ENCODE data around the gene SH3GL2. TPM values are rescaled to one million over a fixed set of nuclear protein-coding genes. Genes with fewer than 3 reads are reported as not detected.

Gene SH3GL2
- total and polyA plus RNA-seq, 9 of the 15 experiments (the other 6 are each of a cell fraction or from before 2014, with no cell fraction given) = not detected

DNA sequence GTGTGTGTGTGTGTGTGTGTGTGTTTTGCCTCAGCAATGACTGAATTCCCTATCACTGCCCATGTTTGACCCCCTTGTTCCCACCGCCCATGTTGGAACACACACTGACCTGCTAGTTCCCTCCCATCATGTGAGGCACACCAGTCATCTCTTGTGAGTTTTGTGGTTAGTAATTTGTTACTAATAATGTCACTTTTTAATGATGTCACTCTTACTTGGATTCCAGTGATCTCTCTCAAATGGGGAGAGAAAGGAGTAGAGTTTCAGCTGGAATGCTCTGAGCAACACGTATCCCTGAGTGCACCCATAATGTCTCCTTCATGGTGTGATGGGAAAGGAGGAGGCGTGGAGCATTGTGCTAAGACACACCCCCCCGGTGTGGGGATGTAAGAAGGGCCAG, 172.6 kb downstream of the SH3GL2 start:
- Histone ChIP-seq H3K36me3 (ENCODE audit: control insufficient read depth, insufficient read depth, low read length) (no peaks in the 10 kb centered on the region), H4K20me1 (replicated peaks; ENCODE audit: control insufficient read depth, insufficient read depth, low read length) (no peaks in the 10 kb centered on the region), H3K27me3 (ENCODE audit: control insufficient read depth in 2 of 2, insufficient read depth in 2 of 2, low read length in 2 of 2) (no peaks in the 10 kb centered on the region), H3K79me2 (ENCODE audit: control insufficient read depth, insufficient read depth, low read length) (no peaks in the 10 kb centered on the region), H2AFZ (ENCODE audit: low read depth, low read length) (no peak overlapping the region), H3K9me3 (replicated peaks; ENCODE audit: control insufficient read depth, insufficient read depth, low read depth, low read length) (no peaks in the 10 kb centered on the region), H3K9me1 (ENCODE audit: control insufficient read depth, insufficient read depth, low read length) (no peaks in the 10 kb centered on the region), H3K27ac (ENCODE audit: extremely low read depth, low read depth, low read length) (no peak overlapping the region), H3K4me3 (no peak overlapping the region), H3K4me2 (ENCODE audit: insufficient read depth, low read length) (no peak overlapping the region), H3K4me1 (replicated peaks in 1 of 2; ENCODE audit: control insufficient read depth in 2 of 2, insufficient read depth in 2 of 2, low read length in 2 of 2) (no peaks in the 10 kb centered on the region), H3K9ac (ENCODE audit: insufficient read depth in 1 of 2, low read depth in 2 of 2, low read length in 2 of 2) (no peak overlapping the region)
- DNase-seq (ENCODE audit: extremely low read depth in 1 of 4, low spot score in 3 of 4) = no peak
- no peak for ATAC-seq
- WGBS (ENCODE audit: insufficient coverage, low coverage, missing lambda C conversion rate) = no CpG with 5 or more reads among the region's 4 CpGs
- intact Hi-C loops (cut with micrococcal nuclease) = no loop called here
- POLR2A ChIA-PET = no interaction called here
- CTCF ChIA-PET (ENCODE audit: low intra/inter-chr PET ratio) = no interaction called here
- no TSS peak for BruUV-seq (replicated peaks)
- no peak for FAIRE-seq
- in situ Hi-C loops (cut with MboI) = no loop called here
- TF ChIP-seq MAZ (CRISPR knock-in tag; conservative IDR thresholded peaks at IDR 0.05 in 1 of 2, IDR thresholded peaks at IDR 0.05 in 1 of 2) = no peak
- no peak for TF ChIP-seq ZNF75A (CRISPR knock-in tag; IDR thresholded peaks at IDR 0.05)
- TF ChIP-seq, protein P1, sequence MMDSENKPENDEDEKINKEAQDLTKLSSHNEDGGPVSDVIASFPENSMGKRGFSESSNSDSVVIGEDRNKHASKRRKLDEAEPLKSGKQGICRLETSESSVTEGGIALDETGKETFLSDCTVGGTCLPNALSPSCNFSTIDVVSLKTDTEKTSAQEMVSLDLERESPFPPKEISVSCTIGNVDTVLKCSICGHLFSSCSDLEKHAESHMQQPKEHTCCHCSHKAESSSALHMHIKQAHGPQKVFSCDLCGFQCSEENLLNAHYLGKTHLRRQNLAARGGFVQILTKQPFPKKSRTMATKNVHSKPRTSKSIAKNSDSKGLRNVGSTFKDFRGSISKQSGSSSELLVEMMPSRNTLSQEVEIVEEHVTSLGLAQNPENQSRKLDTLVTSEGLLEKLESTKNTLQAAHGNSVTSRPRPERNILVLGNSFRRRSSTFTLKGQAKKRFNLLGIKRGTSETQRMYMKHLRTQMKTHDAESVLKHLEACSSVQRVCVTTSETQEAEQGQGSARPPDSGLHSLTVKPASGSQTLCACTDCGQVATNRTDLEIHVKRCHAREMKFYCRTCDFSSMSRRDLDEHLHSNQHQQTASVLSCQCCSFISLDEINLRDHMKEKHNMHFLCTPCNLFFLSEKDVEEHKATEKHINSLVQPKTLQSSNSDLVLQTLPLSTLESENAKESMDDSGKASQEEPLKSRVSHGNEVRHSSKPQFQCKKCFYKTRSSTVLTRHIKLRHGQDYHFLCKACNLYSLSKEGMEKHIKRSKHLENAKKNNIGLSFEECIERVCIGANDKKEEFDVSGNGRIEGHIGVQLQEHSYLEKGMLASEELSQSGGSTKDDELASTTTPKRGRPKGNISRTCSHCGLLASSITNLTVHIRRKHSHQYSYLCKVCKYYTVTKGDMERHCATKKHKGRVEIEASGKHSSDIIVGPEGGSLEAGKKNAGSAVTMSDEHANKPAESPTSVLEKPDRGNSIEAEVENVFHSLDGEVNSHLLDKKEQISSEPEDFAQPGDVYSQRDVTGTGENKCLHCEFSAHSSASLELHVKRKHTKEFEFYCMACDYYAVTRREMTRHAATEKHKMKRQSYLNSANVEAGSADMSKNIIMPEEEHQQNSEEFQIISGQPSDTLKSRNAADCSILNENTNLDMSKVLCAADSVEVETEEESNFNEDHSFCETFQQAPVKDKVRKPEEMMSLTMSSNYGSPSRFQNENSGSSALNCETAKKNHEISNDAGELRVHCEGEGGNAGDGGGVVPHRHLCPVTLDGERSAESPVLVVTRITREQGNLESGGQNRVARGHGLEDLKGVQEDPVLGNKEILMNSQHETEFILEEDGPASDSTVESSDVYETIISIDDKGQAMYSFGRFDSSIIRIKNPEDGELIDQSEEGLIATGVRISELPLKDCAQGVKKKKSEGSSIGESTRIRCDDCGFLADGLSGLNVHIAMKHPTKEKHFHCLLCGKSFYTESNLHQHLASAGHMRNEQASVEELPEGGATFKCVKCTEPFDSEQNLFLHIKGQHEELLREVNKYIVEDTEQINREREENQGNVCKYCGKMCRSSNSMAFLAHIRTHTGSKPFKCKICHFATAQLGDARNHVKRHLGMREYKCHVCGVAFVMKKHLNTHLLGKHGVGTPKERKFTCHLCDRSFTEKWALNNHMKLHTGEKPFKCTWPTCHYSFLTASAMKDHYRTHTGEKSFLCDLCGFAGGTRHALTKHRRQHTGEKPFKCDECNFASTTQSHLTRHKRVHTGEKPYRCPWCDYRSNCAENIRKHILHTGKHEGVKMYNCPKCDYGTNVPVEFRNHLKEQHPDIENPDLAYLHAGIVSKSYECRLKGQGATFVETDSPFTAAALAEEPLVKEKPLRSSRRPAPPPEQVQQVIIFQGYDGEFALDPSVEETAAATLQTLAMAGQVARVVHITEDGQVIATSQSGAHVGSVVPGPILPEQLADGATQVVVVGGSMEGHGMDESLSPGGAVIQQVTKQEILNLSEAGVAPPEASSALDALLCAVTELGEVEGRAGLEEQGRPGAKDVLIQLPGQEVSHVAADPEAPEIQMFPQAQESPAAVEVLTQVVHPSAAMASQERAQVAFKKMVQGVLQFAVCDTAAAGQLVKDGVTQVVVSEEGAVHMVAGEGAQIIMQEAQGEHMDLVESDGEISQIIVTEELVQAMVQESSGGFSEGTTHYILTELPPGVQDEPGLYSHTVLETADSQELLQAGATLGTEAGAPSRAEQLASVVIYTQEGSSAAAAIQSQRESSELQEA (IDR thresholded peaks at IDR 0.05; ENCODE audit: low read depth) = no peak
